GM23248 (cell line): ENCODE data around the gene UFD1. TPM values are rescaled to one million over a fixed set of nuclear protein-coding genes. Genes with fewer than 3 reads are reported as not detected.

ENCODE experiments used
- DNase-seq: peaks from one replicate; pipeline ENCODE4 v3.0.0-alpha.2; 2015
- H2AFZ ChIP-seq: fragments of 200-600 bp; sonication (generic); 2 replicates; pipeline ENCODE4 v1.6.1; 2016; ENCODE audit warnings: antibody characterized with exemption
- H3F3A ChIP-seq: fragments of 200-600 bp; sonication (generic); 2 replicates; pipeline ENCODE4 v1.6.1; 2016; ENCODE audit warnings: mild to moderate bottlenecking, antibody characterized with exemption, mixed run types; ENCODE audit not compliant: insufficient read depth
- H3K27ac ChIP-seq: fragments of 200-600 bp; sonication (generic); 2 replicates; pipeline ENCODE4 v1.5.1; 2016; ENCODE audit warnings: mild to moderate bottlenecking
- H3K27me3 ChIP-seq: fragments of 200-600 bp; sonication (generic); replicated peaks from 2 replicates; pipeline ENCODE4 v1.6.1; 2016; ENCODE audit warnings: mild to moderate bottlenecking; ENCODE audit not compliant: insufficient read depth
- H3K36me3 ChIP-seq: fragments of 200-600 bp; sonication (generic); 2 replicates; pipeline ENCODE4 v1.6.1; 2016; ENCODE audit warnings: low read depth, mild to moderate bottlenecking
- H3K4me1 ChIP-seq: fragments of 200-600 bp; sonication (generic); 2 replicates; pipeline ENCODE4 v1.6.1; 2016; ENCODE audit warnings: mild to moderate bottlenecking; ENCODE audit not compliant: insufficient read depth
- H3K4me2 ChIP-seq: fragments of 200-600 bp; sonication (generic); one replicate; pipeline ENCODE4 v1.6.1; 2016; ENCODE audit warnings: mild to moderate bottlenecking; ENCODE audit not compliant: unreplicated experiment
- H3K4me3 ChIP-seq: fragments of 200-600 bp; sonication (generic); 2 replicates; pipeline ENCODE4 v1.5.1; 2016; ENCODE audit warnings: mild to moderate bottlenecking
- H3K79me2 ChIP-seq: fragments of 200-600 bp; sonication (generic); 2 replicates; pipeline ENCODE4 v1.6.1; 2016; ENCODE audit warnings: mild to moderate bottlenecking; ENCODE audit not compliant: insufficient read depth
- H3K9ac ChIP-seq: fragments of 200-600 bp; sonication (generic); 2 replicates; pipeline ENCODE4 v1.6.1; 2016; ENCODE audit warnings: mild to moderate bottlenecking
- H3K9me2 ChIP-seq: fragments of 200-600 bp; sonication (generic); 2 replicates; pipeline ENCODE4 v1.6.1; 2016; ENCODE audit warnings: mixed run types, mild to moderate bottlenecking, moderate library complexity; ENCODE audit not compliant: insufficient read depth
- H3K9me3 ChIP-seq: fragments of 200-600 bp; sonication (generic); one replicate; pipeline ENCODE4 v1.6.1; 2017; ENCODE audit warnings: low read depth
- H4K20me1 ChIP-seq: fragments of 200-600 bp; sonication (generic); 2 replicates; pipeline ENCODE4 v1.6.0; 2016; ENCODE audit not compliant: insufficient read depth
- EZH2 ChIP-seq: fragments of 200-600 bp; sonication (generic); IDR thresholded peaks from 2 replicates; pipeline ENCODE4 v1.6.1; 2018; ENCODE audit warnings: antibody characterized with exemption, mild to moderate bottlenecking; ENCODE audit not compliant: insufficient read depth, poor library complexity, severe bottlenecking
- EZH2phosphoT487 ChIP-seq: fragments of 200-600 bp; sonication (generic); IDR thresholded peaks from 2 replicates; pipeline ENCODE4 v1.6.1; 2018; ENCODE audit warnings: antibody characterized with exemption, moderate library complexity, mild to moderate bottlenecking, low read depth; ENCODE audit not compliant: insufficient read depth
- WGBS, 2 experiments: methylation state at CpG; one replicate each; pipeline ENCODE4 v1.1.6; 2015 to 2017; ENCODE audit warnings: low lambda C conversion rate in 2 of 2, low coverage in 1 of 2; ENCODE audit errors: missing lambda C conversion rate in 2 of 2; 5-methylcytosine and 5-hydroxymethylcytosine counted together
- in situ Hi-C: fragments of 300-500 bp; cut with MboI; formaldehyde crosslinking; loops from 2 replicates; pipeline ENCODE4 v1.15.0; 2020
- polyA plus RNA-seq: library from polyadenylated mRNA; unstranded; fragments of >200 nt; fragmentation: Nextera tagmentation; extraction: Ambion mirVana; gene quantifications from 2 replicates; pipeline ENCODE4 v1.2.1, GENCODE V29; 2016
- total RNA-seq: library from RNA; depleted of rRNA; stranded (reverse); fragments of >200 nt; shearing (Covaris generic); gene quantifications from 2 replicates; pipeline ENCODE4 v1.2.3, GENCODE V29; 2014

Gene UFD1
- total and polyA plus RNA-seq, 2 experiments from 2014 or later, result 55.2 to 117 TPM

- no peaks in the 10 kb centered on the region for H3K79me2 ChIP-seq
- H2AFZ ChIP-seq, result no peak overlapping the region
- H3K4me3 ChIP-seq, result no peak overlapping the region
- H3F3A ChIP-seq, result no peaks in the 10 kb centered on the region
- in situ Hi-C loops, result no loop called here
- peaks cover 7% of the 10 kb centered on the region for H3K9me3 ChIP-seq
- no peaks in the 10 kb centered on the region for H3K4me1 ChIP-seq
- H4K20me1 ChIP-seq, result no peaks in the 10 kb centered on the region
- no peaks in the 10 kb centered on the region for H3K36me3 ChIP-seq
- no peaks in the 10 kb centered on the region for H3K9me2 ChIP-seq
- H3K4me2 ChIP-seq, result no peak overlapping the region
- TF ChIP-seq EZH2phosphoT487, result no peak
- no peak for TF ChIP-seq EZH2
- no peak overlapping the region for H3K9ac ChIP-seq
- WGBS, 2 experiments, result 47 to 48% methylated on average over 2 of the region's 2 CpGs
- no peak for DNase-seq
- no peaks in the 10 kb centered on the region for H3K27me3 ChIP-seq
- H3K27ac ChIP-seq, result no peak overlapping the region
Measured at GRCh38 chr22:19513823-19514222, 34.8 kb upstream of the UFD1 start.

GRCh38 chr22:19510919-19511341 is 31.9 kb upstream of the UFD1 start:
- no peak overlapping the region for H3K9ac ChIP-seq
- no peak overlapping the region for H2AFZ ChIP-seq
- H4K20me1 ChIP-seq, result no peaks in the 10 kb centered on the region
- H3K9me2 ChIP-seq, result no peaks in the 10 kb centered on the region
- 93 to 97% methylated on average over 2 of the region's 2 CpGs for WGBS, 2 experiments
- H3K9me3 ChIP-seq, result peaks cover 7% of the 10 kb centered on the region
- H3F3A ChIP-seq, result no peaks in the 10 kb centered on the region
- no peaks in the 10 kb centered on the region for H3K36me3 ChIP-seq
- DNase-seq, result no peak
- H3K4me1 ChIP-seq, result no peaks in the 10 kb centered on the region
- H3K4me3 ChIP-seq, result no peak overlapping the region
- in situ Hi-C loops, result no loop called here
- no peaks in the 10 kb centered on the region for H3K27me3 ChIP-seq
- no peak overlapping the region for H3K27ac ChIP-seq
- H3K79me2 ChIP-seq, result no peaks in the 10 kb centered on the region
- TF ChIP-seq EZH2phosphoT487 (no peak), EZH2 (no peak)
- no peak overlapping the region for H3K4me2 ChIP-seq

- H3K4me1 ChIP-seq, result no peaks in the 10 kb centered on the region
- no peak overlapping the region for H3K4me3 ChIP-seq
- H3K9ac ChIP-seq, result no peak overlapping the region
- no peak overlapping the region for H2AFZ ChIP-seq
- TF ChIP-seq EZH2phosphoT487 (no peak), EZH2 (no peak)
- no peaks in the 10 kb centered on the region for H3K9me2 ChIP-seq
- in situ Hi-C loops, result no loop called here
- no peak overlapping the region for H3K27ac ChIP-seq
- H3K36me3 ChIP-seq, result no peaks in the 10 kb centered on the region
- no peak overlapping the region for H3K4me2 ChIP-seq
- 96 to 98% methylated on average over 2 of the region's 2 CpGs for WGBS, 2 experiments
- no peak for DNase-seq
- no peaks in the 10 kb centered on the region for H3F3A ChIP-seq
- peaks cover 7% of the 10 kb centered on the region for H3K9me3 ChIP-seq
- no peaks in the 10 kb centered on the region for H3K27me3 ChIP-seq
- H3K79me2 ChIP-seq, result no peaks in the 10 kb centered on the region
- no peaks in the 10 kb centered on the region for H4K20me1 ChIP-seq
Measured at GRCh38 chr22:19509923-19510322, 30.9 kb upstream of the UFD1 start.

GRCh38 chr22:19509191-19509590 is 30.2 kb upstream of the UFD1 start:
- TF ChIP-seq EZH2 (no peak), EZH2phosphoT487 (no peak)
- no peaks in the 10 kb centered on the region for H3K79me2 ChIP-seq
- H3K27me3 ChIP-seq, result no peaks in the 10 kb centered on the region
- peaks cover 7% of the 10 kb centered on the region for H3K9me3 ChIP-seq
- DNase-seq, result no peak
- no peaks in the 10 kb centered on the region for H3K9me2 ChIP-seq
- no peaks in the 10 kb centered on the region for H3K4me1 ChIP-seq
- no peak overlapping the region for H2AFZ ChIP-seq
- no peak overlapping the region for H3K9ac ChIP-seq
- H3K27ac ChIP-seq, result no peak overlapping the region
- in situ Hi-C loops, result no loop called here
- H3F3A ChIP-seq, result no peaks in the 10 kb centered on the region
- WGBS, 2 experiments, result 90 to 93% methylated on average over 3 of the region's 3 CpGs
- H3K4me2 ChIP-seq, result no peak overlapping the region
- H4K20me1 ChIP-seq, result no peaks in the 10 kb centered on the region
- H3K36me3 ChIP-seq, result no peaks in the 10 kb centered on the region
- H3K4me3 ChIP-seq, result no peak overlapping the region
